GM18907 (cell line): ENCODE results near the gene TSPAN12.
"Not testable (repeated sequence)": the region's sequence is repeated elsewhere in the genome, so short reads cannot be mapped to it uniquely, and the experiment has no call there.

Experiments
- ATAC-seq: cut with Tn5 transposase; IDR thresholded peaks from one replicate; pipeline ENCODE4 v1.9.1; 2021; ENCODE audit warnings: mild to moderate bottlenecking, moderate library complexity; ENCODE audit not compliant: unreplicated experiment

TSPAN12 gene, protein sequence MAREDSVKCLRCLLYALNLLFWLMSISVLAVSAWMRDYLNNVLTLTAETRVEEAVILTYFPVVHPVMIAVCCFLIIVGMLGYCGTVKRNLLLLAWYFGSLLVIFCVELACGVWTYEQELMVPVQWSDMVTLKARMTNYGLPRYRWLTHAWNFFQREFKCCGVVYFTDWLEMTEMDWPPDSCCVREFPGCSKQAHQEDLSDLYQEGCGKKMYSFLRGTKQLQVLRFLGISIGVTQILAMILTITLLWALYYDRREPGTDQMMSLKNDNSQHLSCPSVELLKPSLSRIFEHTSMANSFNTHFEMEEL

DNA sequence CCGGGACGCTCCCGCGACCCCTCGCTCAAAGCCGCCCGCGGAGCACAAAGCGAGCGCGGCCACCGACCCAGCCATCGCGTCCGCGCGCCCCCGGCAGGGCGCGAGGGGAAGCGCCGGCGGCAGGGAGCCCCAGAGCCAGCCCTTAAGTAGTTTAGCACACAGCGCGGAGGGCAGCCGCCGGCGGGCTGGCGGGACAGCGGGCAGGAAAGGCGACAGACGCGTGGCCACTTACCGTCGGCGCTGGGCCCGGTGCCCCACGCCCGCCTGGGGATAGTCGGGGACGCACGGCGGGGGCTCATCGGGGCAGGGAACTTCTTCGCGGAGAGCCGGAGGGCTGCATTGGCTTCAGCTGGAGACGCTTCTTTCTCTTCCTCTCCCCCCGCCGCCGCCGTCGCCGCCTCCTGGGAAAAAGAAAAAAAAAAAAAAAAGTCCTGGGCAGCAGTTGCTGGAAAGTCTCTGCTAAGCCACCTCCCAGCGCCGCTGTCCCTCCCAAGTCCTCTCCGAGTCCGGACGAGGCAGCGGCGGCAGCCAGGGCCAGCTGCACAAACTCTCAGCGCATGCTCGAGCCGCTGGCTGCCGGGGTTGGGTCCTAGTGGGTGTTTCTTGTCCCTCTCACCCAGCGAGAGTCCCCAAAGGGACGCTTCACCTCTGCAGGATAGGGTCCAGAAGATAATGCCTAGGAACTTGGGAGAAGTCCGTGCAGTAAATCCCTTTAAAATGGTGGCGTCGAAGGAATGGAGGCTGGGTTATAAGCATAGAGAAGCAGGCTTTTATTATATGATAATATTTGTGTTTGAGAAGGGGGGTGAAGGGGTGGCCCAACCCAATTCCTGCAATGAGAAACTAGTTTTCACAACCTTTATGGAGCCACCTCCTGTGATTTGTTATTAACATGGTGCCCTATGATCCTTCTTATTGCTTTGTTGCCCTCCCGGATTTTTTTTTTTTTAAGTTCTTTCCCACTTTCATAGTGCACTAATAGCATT lies at the start of gene TSPAN12:
Gene TSPAN12, minus strand, starts transcription at position 557 of the 986 bp plus-strand sequence. CDS start 1,381 bp downstream, outside the sequence.
- ATAC-seq, result peak; percentile 79

DNA sequence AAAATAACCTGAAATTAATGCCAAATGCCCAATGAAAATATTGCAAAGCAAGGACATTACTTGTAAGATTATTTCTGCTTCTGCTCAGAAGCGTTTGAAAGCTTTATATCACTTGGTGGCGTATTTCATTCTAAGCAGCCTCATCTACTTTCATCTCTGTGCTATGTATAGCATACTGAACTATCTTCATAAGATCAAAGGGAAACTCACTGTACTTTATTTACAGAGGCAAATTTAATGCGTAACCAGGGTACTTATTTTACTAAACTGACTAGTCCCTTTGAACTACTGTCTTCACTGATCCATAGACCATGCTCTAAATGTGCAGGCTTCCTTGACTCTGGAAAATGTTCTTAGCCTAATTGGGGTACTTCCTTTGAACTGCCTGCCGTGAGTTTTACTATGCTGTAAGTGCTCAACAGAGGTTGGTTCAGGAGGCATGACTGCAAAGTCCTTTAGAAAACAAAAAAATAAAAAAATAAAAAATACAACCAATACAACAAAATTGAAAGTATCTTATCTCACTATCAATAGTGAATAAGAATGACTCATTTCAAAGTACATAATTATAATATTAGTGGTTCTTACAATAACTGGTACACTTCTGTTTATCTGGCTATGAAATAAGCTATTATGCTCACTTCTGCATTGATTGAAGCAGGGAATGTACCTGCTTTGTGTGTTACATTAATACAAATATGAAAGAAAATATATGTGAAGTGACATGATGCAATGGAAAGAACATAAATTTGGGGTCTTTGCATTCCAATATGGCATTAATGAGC lies 41.0 kb upstream of the TSPAN12 start:
- no peak for ATAC-seq

DNA sequence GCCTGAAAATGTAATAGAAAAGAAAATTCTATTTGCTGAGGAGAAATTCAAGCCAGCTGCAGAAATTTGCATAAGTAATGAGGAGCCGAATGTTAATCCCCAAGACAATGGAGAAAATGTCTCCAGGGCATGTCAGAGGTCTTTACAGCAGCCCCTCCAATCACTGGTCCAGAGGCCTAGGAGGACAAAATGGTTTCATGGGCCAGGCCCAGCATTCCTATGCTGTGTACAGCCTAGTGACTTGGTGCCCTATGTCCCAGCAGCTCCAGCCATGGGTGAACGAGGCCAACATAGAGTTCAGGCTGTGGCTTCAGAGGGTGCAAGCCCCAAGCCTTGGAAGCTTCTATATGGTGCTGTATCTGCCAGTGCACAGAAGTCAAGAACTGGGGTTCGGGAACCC lies 37.3 kb upstream of the TSPAN12 start:
- ATAC-seq, result not testable (repeated sequence)

DNA sequence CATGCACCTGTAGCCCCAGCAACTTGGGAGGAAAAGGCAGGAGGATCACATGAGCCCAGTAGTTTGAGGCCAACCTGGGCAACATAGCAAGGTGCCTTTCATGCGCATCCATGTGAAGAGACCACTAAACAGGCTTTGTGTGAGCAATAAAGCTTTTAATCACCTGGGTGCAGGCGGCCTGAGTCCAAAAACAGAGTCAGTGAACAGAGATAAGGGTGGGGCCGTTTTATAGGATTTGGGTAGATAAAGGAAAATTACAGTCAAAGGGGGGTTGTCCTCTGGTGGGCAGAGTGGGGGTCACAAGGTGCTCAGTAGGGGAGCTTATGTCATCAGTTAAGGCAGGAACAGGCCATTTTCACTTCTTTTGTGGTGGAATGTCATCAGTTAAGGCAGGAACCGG lies 27.7 kb upstream of the TSPAN12 start:
- not testable (repeated sequence) for ATAC-seq

DNA sequence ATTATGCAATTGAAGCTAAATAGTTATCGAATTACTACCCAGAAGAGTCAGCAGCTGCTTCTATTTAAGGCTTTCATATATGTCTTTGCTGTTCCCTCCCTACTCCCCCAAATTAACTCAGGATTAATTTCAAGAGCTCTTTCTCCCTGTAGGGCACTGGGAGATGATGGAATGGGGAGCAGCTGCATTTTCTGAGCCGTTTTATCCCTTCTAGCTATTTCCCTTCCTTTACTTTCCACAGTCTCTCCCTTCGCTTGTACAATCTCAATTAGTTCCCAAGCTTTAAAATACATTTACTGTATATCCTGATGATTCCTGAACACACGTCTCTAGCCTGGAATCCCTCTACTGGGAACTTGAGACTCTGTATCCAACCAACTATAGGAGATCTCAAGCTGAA lies 19.8 kb upstream of the TSPAN12 start:
- no peak for ATAC-seq

DNA sequence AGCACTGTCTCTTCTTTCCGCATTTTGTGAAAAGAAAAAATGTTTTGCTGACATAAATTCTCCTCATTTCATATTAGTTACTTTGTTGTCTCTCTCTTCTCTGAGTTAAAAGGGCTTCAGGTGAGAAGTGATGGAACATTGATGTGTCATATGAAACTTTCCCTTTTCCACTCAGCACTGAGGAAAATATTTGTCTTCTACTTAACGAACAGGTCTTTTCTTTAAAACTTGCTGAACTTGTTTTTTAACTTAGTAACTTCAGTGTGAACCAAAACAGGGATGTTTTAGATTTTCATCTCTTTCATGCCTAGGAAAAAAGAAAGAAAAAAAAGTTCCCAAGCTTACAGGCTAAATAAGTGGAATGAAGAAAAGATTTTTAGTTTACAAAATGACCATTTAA lies 19.0 kb upstream of the TSPAN12 start:
- ATAC-seq, result no peak

DNA sequence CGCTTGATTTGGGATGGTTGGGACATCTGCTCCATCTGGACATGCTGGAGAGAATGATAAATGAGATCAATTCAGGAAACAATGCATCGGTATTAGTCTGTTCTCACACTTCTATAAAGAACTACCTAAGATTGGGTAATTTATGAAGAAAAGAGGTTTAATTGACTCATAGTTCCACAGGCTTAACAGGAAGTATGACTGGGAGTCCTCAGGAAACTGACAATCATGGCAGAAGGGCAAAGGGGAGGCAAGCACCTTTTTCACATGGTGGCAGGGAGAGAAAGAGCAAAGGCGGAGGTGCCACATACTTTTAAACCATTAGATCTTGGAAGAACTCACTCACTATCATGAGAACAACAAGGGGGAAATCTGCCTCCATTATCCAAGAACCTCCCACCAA lies 16.8 kb upstream of the TSPAN12 start:
- ATAC-seq, result no peak

DNA sequence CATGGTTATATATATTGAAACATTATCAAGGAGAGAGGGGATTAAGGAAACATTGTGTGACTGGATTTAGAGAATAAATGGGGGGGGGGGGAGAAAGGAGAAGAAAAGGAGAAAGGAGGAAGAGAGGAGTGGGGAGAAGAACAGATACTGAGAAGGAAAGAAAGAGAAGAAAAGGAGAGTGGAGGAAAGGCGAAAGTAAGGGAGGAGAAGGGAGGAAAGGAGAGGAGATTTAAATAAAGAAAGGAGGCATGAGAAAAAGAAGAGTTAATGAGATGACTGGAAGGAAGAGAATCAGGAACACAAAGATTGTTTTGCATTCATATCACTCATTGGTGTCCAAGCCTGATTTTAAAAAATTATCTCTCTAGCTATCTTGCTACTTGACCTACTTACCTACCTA lies 16.1 kb upstream of the TSPAN12 start:
- no peak for ATAC-seq

DNA sequence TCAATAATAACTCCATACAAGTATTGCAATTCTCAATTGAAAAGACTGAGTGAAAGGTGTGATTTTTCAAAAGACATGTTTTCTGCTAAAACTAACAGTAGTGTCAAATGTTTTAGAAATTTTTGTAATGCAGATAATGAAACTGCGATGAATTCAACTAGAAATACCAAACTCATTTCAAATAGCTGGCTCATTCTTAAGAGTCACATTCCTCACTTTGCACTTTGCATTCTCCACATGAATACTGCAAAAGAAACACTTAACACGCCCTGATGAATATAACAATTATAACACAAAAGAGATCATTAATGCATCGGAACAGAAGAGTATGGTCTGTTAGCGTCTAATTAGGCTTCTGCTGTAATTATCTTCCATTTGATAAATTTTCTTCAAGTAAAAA lies 15.5 kb upstream of the TSPAN12 start:
- ATAC-seq, result no peak

DNA sequence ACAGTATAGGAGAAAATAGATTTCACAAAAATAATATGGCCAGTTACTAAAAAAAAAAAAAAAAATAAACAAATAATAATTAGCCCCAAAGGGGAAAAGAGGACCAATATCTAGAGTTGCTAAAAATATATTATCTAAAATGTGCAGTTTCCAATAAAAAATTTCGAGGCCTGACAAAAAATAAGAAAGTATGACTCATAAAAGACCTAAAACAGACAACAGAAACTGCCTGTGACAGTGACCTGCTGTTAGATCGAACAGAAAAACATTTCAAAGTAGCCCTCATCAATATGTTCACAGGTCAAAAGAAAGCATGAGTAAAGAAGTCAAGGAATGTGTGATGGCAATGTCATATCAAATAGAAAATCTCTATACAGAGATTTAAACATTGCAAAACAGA lies 11.8 kb upstream of the TSPAN12 start:
- peak; percentile 69 for ATAC-seq

DNA sequence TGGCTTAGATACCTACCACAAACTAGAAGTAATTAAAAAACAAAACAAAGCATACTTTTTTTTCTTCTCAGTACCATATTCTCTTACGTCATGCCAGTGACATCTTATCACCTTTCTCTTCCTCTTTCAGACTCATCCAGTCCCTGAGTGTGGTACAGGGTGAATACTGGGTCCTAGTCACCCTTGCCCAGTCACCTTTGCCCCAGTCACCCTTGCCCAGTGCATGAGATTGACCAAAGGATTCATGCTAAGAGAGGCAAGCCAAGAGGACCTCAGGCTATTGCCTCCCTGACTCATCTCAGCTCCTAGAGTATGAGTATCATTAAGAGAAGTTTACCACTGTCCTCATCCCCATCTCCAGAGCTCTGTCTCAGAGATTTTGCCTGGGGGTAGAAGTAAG lies 10.0 kb upstream of the TSPAN12 start:
- ATAC-seq, result peak; percentile 61

DNA sequence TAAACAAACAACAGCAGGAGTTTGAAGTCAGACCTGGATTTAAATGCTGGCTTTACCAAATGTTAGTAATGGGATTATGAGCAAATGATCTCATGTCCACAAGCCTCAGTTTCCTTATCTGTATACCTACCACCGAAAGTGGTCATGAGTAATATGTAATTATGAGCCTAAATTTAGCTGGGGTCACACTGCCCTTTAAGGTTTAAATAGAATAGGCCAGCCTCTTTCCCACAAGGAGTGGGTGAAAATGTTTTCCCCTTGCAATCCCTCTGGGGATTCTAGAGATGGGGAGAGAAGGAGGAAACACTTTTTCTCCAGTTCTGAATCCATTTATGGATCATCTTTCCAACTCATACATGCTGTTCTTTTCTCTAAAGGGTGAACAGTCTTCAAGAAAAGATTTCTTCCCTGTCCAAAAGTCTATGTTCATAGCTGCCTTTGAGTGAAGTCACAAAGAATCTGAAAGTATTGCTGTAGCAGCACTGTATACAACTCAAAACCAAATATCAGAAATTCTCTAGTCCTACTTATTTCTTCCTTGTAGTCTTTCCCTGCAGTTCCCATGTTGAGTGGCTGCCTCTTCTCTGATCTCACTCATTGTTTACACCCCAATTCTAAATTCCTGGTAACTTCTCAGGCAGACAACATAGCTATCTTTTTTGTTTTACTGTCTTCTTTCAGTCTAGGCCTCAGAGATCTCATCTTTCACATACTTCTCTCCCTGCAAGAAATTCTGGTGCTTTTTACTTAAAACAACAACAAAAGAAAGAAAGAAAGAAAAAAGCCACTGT lies 7.4 kb upstream of the TSPAN12 start:
- ATAC-seq, result no peak

DNA sequence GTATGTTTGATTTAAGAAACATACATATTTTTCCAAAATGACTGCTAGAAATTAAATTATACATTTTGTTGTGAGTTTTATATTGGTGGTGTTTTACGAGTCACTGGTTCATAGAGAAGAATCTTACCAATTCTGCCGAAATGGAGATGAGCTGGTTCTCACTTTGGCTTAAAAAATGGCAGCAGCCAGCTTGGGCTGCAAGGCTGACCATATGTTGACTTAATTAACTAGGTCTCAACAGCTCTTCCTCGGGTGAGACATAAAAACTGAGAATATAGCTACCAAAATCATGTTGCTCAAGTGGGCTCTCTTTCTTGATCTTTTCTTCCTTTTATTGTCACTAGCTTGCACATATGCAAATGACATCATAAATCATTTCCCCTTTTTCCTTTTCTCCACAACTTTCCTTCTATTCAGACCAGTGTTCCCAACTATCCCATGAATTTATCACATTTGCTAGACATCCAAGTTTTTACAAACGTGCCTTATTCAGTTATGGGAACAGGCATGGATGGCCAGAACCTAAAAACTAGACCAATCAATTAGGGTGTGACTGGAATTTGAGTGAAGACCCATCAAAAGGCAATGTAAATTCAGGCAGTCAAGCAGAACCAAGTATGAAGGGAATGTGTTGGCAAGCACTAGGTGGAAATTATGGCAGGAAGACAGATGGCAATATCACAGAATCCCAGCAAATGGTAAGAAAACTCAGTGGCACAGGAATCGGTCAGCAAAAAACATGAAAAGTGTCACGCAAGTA lies 6.4 kb upstream of the TSPAN12 start:
- no peak for ATAC-seq

DNA sequence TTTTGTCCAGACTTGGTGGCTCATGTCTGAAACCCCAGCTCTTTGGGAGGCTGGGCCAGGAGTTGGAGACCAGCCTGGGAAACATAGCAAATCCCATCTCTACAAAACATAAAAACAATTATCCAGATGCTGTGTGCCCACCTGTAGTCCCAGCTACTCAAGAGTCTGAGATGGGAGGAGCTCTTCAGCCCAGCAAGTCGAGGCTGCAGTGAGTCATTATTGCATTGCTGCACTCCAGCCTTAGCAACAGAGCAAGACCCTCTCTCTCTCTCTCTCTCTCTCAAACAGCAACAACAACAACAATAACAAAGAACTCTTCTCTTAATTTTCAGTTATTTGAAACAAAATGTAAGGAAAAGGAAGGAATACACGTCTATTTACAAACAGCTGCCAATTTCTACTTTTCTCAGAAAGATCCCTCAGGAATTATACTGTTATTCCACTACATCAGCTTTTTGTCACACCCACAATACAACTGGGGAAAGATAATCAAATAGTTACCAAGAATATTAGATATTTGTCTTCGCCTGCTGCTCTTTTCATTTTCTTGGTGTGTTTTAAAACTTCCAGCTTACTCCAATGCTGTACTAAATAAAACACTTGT lies 5.1 kb upstream of the TSPAN12 start:
- no peak for ATAC-seq

DNA sequence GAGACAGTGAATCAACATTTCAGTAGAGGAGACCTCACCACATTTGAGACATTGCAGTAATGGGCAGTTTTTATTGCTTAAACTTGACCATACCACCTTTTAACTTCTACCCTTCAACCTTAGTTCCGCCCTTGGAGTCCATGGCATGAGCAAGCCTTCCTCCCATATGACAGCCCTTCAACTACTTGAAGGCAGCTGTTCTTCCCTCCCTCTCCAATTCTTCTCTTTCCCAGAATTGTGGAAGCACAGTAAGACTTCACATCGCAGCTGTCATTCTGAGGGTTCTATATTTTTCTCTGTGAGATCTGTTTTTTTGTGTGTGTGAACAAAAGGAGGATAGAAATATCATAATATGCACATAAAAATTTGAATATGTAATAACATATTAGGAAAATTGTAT lies 2.2 kb upstream of the TSPAN12 start:
- ATAC-seq, result no peak

DNA sequence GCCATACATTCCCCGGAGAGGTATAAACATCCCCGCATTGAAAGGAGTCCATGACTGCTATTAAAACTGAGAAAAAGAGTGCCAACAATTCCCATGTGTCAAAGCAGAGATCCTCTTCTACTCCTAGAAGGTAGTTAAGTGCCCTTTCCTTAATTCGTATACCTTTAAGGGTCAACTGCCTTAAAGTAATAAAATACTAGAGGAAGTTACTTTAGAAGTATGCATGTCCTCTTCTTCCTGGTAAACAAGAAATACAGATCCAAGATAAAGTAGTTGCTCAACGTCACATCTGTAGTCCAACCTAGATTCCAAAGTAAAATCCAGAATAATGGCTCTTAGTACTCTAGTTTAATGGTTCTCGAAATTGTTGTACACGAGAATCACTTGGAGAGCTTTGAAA lies 1.5 kb upstream of the TSPAN12 start:
- ATAC-seq, result no peak

DNA sequence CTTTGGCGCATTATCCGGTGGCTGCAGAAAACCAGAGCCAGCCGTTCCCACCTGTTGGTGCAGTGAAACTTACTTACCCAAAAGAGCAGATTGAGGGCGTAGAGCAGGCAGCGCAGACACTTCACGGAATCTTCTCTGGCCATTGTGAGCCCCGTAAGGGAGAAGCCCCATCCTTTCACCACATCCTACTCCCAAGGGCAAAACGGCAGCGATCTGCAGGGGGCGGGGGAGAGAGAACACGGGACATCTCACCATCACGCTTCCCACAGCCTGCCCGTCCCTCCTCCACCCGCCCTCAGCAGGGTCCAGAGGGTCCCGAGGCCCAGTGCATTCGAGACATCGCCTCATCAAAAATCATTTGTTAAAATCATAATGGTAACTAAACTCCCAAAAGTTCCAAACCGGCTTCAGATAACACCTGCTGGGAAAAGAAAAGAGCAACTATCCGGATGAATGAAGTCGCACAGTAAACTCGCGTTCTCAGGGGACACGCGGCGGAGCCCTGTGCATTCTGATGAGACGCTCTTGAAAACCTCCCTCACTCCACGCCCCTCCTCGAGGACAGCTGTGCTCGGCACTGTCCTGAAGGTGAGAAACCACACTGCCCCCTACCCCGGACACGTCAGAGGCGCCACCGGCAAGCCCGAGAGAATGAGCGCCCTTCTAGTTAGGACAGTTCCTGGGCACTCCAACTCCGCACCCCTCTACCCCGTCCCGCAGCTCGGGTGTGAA lies 1.2 kb downstream of the TSPAN12 start:
- peak; percentile 83 for ATAC-seq

DNA sequence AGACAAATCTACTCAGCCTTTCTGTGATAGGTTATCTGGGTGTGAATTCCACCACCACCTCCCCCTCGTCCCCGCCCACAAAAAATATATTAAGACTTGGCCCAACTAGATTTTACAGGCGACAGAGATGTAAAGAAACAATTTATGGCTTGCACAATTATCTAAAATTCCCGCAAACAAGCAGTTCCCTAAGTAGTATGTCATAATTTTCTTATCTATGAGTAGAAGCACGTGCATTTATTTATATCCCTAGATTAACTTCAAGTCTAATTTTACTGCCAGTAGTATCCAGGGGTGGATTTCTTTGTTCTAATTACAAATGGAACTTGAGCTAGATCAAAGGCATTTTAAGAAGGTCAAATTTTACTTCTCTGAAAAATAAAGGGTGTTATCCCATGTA lies 1.7 kb downstream of the TSPAN12 start:
- no peak for ATAC-seq

DNA sequence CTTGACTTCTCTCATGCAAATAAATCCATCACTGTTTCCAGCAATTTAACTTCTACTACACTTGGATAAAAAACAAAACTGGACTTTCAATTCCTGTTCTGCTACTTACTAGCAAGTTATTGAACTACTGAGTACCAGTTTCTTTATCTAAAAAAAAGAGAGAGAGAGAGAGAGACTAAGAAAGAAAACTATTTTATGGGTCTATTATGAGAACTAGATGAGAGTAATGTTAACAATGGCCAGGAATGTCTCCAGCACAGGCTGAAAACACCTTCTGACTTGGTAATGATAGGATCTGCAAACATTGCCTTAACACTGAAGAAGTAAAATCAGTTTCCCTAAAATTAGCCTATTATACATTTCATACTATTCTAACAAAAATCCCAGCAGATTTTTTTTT lies 5.2 kb downstream of the TSPAN12 start:
- no peak for ATAC-seq
